GM19467 (cell line): ENCODE data around the gene GPC4.

Experiments
- ATAC-seq: cut with Tn5 transposase; IDR thresholded peaks from one replicate; pipeline ENCODE4 v1.9.1; 2021; ENCODE audit warnings: mild to moderate bottlenecking, moderate library complexity; ENCODE audit not compliant: unreplicated experiment

Gene GPC4

GRCh38 chrX:133415276-133416105 lies at the start of gene GPC4:
Gene GPC4 (minus strand): TSS chrX:133415489. CDS start chrX:133414965, 524 bp downstream.
- no peak for ATAC-seq

- no peak for ATAC-seq
These were observed 45.9 kb upstream of the GPC4 start for GRCh38 chrX:133461231-133461630.

- ATAC-seq: no peak
These were observed 39.6 kb upstream of the GPC4 start for GRCh38 chrX:133454924-133455323.

- ATAC-seq: no peak
These were observed 39.2 kb upstream of the GPC4 start for GRCh38 chrX:133454491-133454914.

- ATAC-seq: no peak
These were observed 33.3 kb upstream of the GPC4 start for GRCh38 chrX:133448512-133449076.

GRCh38 chrX:133444952-133445831 lies 29.9 kb upstream of the GPC4 start:
- ATAC-seq: no peak

- ATAC-seq: no peak
These were observed 28.9 kb upstream of the GPC4 start for GRCh38 chrX:133444196-133444595.

- no peak for ATAC-seq
These were observed 25.5 kb upstream of the GPC4 start for GRCh38 chrX:133440797-133441163.

- no peak for ATAC-seq
These were observed 24.9 kb upstream of the GPC4 start for GRCh38 chrX:133440081-133440796.

GRCh38 chrX:133437766-133438165 lies 22.5 kb upstream of the GPC4 start:
- ATAC-seq: no peak

- no peak for ATAC-seq
These were observed 22.1 kb upstream of the GPC4 start for GRCh38 chrX:133437356-133437755.

- ATAC-seq: no peak
These were observed 20.3 kb upstream of the GPC4 start for GRCh38 chrX:133435544-133436124.

GRCh38 chrX:133434197-133434820 lies 19.0 kb upstream of the GPC4 start:
- no peak for ATAC-seq

GRCh38 chrX:133419911-133420310 lies 4.6 kb upstream of the GPC4 start:
- no peak for ATAC-seq

GRCh38 chrX:133418588-133418987 lies 3.3 kb upstream of the GPC4 start:
- no peak for ATAC-seq

GRCh38 chrX:133417364-133417763 lies 2.1 kb upstream of the GPC4 start:
- ATAC-seq: no peak

GRCh38 chrX:133414406-133415275 lies 648 bp downstream of the GPC4 start:
- no peak for ATAC-seq

GRCh38 chrX:133413218-133413925 lies 1.9 kb downstream of the GPC4 start:
- ATAC-seq: no peak

GRCh38 chrX:133412665-133413064 lies 2.6 kb downstream of the GPC4 start:
- no peak for ATAC-seq
